GM12891 (cell line): ENCODE data around the gene ATXN7.

Experiments
- DNase-seq: peaks from one replicate; pipeline ENCODE4 v3.0.0; 2011; ENCODE audit warnings: low spot score; ENCODE audit not compliant: insufficient read length
- FAIRE-seq: peaks from 2 replicates; lab custom pipeline; 2011; peaks lifted over from hg19 to GRCh38; lab: Jason Lieb, UNC
- PAX5 ChIP-seq: IDR thresholded peaks from 2 replicates; pipeline ENCODE4 v1.6.1; 2011; ENCODE audit warnings: low read length, moderate library complexity, mild to moderate bottlenecking; ENCODE audit not compliant: insufficient read depth, severe bottlenecking
- POLR2A ChIP-seq: IDR thresholded peaks from 2 replicates; pipeline ENCODE4 v1.6.1; 2011; ENCODE audit warnings: low read depth, low read length, control low read depth
- POLR2AphosphoS5 ChIP-seq: IDR thresholded peaks from 2 replicates; pipeline ENCODE4 v1.6.1; 2011; ENCODE audit warnings: low read depth, low read length, control low read depth
- POU2F2 ChIP-seq: IDR thresholded peaks from 2 replicates; pipeline ENCODE4 v1.6.1; 2011; ENCODE audit warnings: low read depth, mild to moderate bottlenecking, control low read depth, low read length, moderate library complexity
- SPI1 ChIP-seq: IDR thresholded peaks from 2 replicates; pipeline ENCODE4 v1.6.1; 2011; ENCODE audit warnings: low read depth, low read length, control low read depth
- TAF1 ChIP-seq: IDR thresholded peaks from 2 replicates; pipeline ENCODE4 v1.6.1; 2011; ENCODE audit warnings: low read depth, low read length, control low read depth

Gene ATXN7

DNA sequence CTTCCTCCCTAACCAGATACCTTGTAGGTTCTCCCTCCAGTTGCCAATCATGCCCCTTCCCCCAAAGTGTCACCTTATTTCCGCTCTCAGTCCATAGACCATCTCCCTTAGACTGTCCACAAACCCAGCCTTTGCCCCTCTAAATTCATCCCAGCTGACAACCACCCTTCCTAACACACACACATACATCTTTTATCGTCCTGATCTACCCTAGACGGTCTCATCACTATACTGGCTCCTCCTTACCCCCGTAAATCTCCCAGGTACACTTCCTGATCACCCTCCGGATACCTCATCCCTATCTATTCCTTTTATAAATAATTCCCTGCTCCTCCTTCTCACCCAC is 890 bp upstream of the ATXN7 start:
- TF ChIP-seq SPI1 (no peak), TAF1 (no peak), PAX5 (no peak), POLR2A (no peak), POLR2AphosphoS5 (no peak), POU2F2 (no peak)
- FAIRE-seq: no peak
- DNase-seq: peak; percentile 6

DNA sequence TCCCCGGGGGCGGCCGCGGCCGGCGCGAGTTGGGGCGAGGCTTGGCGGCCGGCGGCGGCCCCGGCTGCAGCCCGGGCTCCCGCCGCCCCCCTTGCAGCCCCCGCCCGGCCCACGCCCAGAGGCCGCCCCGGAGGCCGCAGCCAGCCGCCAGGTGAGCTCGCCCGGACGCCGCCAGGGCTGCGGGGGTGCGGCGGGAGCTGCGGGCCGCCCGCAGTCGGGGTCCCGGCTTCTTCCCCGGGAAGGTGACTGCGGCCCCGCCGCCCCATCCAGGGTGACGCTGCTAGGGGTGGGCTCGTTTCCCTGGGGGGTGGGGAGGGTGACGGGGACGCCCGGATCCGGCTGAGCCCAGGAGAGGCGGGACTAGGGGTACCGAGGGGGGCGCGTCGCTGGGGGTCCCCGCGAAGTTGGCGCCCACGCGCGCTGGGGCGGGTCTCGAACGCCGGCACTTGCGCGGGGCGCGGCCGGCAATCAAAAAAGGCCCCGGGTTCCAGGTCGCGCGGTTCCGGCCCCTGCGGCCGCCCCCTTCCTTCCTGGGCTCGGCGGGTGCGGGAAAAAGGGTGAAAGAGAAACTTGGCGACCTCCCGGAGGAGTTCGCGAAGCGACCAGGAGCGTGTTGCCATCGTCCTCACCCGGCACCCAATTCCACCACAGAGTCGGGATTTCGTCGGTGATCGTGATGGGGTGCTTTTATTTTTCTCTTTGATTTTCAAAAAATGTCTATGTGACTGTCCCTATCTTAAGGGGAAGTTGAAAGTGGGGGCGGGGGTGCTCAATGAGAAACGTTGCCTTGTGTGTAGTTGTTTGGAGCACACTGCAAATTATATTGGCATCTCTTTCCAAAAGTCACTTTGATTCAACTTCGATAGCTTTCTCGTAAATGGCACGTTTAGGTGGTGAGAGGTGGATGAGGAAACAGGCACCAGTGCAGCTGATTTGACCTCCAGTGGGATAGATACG is 619 bp downstream of the ATXN7 start:
- FAIRE-seq (peak; percentile 85), DNase-seq (peak; percentile 56)
- TF ChIP-seq TAF1: no peak
- TF ChIP-seq SPI1: no peak
- no peak for TF ChIP-seq POLR2A
- TF ChIP-seq POLR2AphosphoS5: no peak
- TF ChIP-seq PAX5: no peak
- TF ChIP-seq POU2F2: no peak

DNA sequence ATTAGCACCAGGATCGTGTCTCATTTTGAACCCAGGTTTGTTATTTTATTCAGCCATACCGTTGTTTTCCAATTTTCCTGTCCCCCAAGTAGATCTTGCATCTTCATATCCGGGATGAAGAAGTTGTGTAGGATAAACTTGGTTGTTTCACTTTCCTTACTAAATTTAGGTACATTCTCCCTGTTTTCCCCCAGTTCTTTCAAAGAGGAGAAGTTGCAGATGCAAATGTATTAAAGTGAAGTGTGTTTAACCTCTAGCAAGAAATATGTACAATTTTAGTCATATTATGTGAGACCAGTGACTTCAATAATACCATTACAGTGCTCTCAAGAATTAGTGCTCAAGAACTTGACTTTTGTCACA is 1.3 kb downstream of the ATXN7 start:
- DNase-seq (no peak), FAIRE-seq (no peak)
- TF ChIP-seq PAX5 (no peak), SPI1 (no peak), POLR2A (no peak)

DNA sequence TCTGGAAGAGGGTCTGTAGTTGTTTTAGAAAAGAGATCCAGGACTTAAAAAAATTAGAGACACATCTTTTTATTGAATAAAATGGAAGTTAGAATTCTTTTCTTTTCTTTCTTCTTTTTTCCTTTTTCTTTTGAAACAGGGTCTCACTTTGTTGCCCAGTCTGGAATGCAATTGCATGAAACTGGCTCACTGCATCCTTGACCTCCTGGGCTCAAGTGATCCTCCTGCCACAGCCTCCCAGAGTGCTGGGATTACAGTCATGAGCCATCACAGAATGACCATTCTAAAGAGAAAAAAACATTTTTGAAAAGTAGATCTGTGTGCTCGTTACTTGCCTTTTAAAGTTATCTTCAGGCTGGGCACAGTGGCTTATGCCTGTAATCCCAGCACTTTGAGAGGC is 3.6 kb downstream of the ATXN7 start:
- no peak for DNase-seq
- no peak for FAIRE-seq
- TF ChIP-seq POLR2AphosphoS5 (no peak), POLR2A (no peak), TAF1 (no peak), PAX5 (no peak), POU2F2 (no peak), SPI1 (no peak)

DNA sequence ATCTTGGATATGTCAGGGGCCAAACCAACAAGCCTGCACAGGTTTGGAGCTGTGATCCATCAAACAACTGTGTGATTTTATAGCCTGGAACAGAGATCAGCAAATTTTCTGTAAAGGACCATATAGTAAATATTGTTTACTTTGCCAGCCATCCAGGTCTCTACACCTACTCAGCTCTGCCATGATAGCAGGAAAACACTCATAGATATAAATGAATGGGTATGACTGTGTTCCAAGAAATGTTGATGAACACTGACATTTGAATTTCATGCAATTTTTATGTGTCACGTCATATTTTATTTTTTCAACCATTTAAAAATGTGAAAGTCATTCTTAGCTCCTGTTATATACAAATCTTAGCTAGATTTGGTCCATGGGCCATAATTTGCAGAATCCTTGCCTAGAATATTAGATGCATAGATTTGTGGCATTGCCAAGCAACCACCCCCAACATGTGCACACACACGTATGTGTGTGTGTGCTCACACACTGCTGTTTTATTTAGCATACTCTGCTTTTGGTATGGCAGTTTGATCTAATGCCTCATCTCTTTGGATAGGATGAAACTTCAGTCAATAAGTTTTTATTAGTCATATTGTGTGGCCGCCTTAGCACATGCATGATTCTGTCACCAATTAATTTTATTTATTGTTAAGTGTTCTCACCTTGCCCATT is 6.4 kb downstream of the ATXN7 start:
- TF ChIP-seq TAF1 (no peak), POU2F2 (no peak), PAX5 (no peak), SPI1 (no peak), POLR2A (no peak), POLR2AphosphoS5 (no peak)
- DNase-seq: no peak
- peak; percentile 64 for FAIRE-seq

DNA sequence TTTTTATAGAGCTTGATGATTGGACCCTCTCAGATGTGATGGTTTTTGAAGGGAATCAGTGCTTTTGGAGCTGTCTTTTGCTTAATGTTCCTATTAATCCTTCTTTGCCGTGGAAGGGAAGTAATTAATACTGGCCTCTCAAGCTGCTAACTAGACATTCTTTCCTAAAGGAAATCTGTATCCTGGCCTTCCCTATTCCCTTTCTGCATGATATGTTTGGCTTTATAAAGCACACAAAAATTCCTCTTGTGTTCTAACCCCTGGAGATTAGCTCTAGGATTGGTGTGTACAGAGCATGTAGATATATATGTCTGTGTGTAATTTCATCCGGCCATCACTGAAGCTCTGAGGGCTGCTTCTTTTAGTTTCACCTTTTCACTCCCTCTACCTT is 6.9 kb downstream of the ATXN7 start:
- FAIRE-seq: no peak
- DNase-seq: no peak
- TF ChIP-seq TAF1: no peak
- TF ChIP-seq POLR2A: no peak
- no peak for TF ChIP-seq SPI1
- no peak for TF ChIP-seq POLR2AphosphoS5
- no peak for TF ChIP-seq POU2F2
- no peak for TF ChIP-seq PAX5

DNA sequence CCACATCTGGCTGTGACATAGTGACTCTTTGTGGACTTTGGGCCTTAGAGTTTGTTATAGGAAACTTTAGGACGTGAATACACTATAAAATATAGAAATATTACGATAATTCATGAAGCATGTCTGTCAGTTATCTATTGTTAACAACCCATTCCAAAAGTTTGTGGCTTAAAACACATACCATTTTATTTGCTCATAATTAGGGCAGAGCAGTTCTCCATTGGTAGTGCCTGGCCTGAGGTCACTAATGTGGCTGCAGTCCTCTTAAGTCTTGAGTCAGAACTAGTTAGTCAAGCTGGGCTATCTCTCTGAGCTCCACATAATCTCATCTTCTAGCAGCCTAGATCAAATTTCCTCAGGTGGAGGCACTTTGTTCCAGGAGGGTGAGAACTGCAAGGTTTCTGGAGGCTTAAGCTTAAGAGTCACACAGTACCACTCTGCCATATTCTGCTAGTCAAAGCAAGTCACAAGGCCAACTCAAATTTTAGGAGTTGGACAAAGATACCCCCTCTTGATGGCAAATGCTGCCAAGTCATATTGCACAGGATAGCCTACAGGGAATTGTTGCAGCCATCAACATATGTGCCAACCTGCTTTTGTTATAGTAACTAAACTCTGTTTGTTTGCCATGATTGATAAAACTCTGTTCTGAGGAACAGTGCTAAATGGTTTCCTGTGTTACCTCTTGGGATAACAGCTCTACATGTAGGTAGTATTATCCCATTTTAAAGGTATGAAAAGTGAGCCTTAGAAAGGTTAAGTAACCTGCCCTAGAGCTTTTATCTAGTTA is 8.7 kb downstream of the ATXN7 start:
- FAIRE-seq: peak; percentile 56
- no peak for DNase-seq
- TF ChIP-seq SPI1 (no peak), TAF1 (no peak), POLR2AphosphoS5 (no peak), POLR2A (no peak), POU2F2 (no peak), PAX5 (no peak)

DNA sequence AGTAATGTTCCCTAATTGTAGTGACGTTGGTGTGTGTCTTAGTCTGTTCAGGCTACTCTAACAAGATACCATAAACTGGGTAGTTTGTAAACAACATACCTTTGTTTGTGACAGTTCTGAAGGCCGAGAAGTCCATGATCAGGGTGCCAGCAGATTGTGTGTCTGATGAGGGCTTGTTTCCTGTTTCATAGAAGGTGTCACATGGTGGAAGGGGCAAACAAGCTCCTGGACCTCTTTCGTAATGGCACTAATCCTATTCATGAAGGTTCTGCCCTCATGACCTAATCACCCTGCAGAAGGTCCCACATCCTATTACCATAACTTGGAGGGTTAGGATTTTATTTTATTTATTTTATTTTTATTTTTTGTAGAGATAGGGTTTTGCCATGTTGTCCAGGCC is 11.1 kb downstream of the ATXN7 start:
- DNase-seq (no peak), FAIRE-seq (no peak)
- no peak for TF ChIP-seq POLR2AphosphoS5
- no peak for TF ChIP-seq POU2F2
- TF ChIP-seq POLR2A: no peak
- no peak for TF ChIP-seq SPI1
- TF ChIP-seq PAX5: no peak

DNA sequence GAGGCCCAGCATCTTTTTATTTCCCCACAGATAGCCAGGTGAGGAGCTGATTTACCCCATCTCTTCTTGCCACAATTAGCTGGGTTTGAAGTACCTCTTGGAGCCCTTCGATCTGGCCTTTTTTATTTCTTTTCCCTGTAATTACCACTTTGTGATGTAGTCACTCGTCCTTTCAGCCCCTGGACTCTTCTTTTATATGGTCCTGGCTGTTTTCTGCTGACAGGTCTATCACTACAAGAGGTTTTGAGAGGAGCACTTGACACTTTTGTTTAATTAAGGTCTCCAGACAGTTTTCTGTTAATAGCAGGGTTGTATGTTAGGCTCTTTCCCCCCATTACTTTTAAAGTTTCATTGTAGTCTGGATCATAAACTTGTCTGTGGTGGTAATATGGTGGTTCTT is 11.8 kb downstream of the ATXN7 start:
- FAIRE-seq: no peak
- DNase-seq: no peak
- no peak for TF ChIP-seq TAF1
- no peak for TF ChIP-seq POLR2A
- no peak for TF ChIP-seq SPI1
- no peak for TF ChIP-seq PAX5
- no peak for TF ChIP-seq POU2F2
- no peak for TF ChIP-seq POLR2AphosphoS5
